Jurkat, Clone E6-1 (cell line): ENCODE measurements around the gene LMTK2.

Experiments used
- DNase-seq: peaks from one replicate; pipeline ENCODE4 v3.0.0-alpha.2; 2011; ENCODE audit warnings: low read depth, low spot score
- H3K4me3 ChIP-seq: 2 replicates; pipeline ENCODE4 v1.5.1; 2011; ENCODE audit warnings: mild to moderate bottlenecking, low read length, control low read depth, moderate library complexity

The LMTK2 gene

DNA sequence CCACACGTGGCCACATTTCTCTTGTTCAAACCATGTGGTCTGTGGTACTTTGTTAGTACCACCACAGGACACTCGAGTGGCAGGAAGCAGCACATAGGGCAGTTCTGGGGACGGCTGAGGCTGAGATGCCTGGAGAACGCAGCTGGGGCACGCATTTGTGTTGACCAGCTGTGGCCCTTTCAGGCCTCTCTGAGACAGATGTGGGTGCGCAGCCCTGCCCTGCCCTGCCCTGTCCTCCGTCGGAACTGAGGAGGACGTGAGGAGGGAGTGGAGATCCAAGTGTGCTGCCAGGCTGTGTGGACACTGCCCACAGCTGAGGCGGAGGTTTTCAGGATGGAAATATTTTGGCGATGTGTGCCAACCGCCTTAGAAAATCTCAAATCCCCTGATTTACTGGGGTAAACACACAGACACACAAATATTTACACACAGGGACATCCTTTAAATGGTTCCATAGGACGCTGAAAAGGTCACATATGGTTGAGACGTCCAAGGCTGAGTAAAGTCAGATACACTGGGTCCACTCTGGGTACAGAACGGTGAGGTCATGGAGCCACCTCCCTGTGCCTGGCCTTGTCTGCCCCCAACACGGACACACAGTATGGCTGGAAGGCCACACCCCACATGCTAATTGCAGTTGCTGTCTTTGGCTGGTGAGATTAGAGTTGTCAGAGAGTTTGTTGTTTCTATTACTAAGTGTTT, 119.4 kb downstream of the LMTK2 start:
- no peak for DNase-seq
- H3K4me3 ChIP-seq: no peak overlapping the region

DNA sequence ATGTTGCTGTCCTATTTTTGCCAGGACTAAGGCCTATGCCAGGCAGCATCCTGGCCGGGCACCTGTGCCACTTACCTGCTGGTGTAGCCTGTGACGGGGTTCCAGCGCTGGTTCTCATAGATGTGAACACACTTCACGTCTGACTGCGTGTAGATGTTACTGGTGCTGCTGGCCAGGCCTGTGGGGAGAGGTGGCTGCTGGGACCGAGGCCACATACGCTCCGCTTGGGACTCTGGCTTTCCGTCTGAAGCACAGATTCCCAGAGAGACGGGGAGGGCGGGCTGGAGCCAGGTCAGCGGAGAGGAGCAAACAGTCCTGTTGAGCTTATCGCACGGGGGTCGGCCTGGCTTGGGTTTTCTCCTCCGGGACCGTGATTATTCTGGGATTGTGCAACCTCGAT, 121.3 kb downstream of the LMTK2 start:
- no peak overlapping the region for H3K4me3 ChIP-seq
- DNase-seq: no peak

GRCh38 chr7:98228801-98229200, 122.1 kb downstream of the LMTK2 start:
- no peak for DNase-seq
- H3K4me3 ChIP-seq: no peak overlapping the region

GRCh38 chr7:98229441-98229840, 122.8 kb downstream of the LMTK2 start:
- no peak overlapping the region for H3K4me3 ChIP-seq

DNA sequence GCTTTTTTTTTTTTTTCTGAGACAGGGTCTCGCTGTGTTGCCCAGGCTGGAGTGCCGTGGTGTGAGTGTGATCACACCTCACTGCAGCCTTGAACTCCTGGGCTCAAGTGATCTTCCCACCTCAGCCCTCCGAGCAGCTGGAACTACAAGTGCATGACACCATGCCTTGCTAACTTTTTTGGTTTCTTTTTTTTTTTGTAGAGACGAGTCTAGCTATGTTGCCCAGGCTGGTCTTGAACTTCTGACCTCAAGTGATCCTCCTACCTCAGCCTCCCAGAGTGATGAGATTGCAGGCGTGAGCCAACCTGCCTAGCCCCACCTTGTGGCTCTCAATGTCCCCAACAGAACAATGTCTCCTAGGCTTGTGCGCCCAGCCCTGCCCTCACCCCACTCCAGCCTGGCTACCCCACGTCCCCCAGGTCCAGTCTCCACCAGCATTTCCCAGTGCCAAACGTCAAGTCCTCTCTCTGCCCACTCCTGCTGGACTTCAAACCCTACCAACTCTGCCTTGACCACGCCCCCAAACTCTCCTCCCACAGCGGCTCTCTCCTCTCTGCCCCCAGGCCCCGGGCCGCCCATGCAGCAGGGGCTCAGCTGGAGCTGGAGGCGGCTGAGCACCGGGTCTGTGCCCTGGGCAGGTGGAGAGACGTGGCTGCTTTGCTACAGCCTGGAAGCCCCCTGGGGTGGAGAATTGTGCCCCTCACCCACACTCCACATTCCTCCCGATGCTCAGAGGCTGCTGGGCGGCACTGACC, 123.5 kb downstream of the LMTK2 start:
- H3K4me3 ChIP-seq: no peak overlapping the region
- DNase-seq: no peak

More at GRCh38 chr7:98229441-98229840, 122.8 kb downstream of the LMTK2 start:
- DNase-seq: no peak

- H3K4me3 ChIP-seq: no peak overlapping the region
- no peak for DNase-seq
These were observed 124.2 kb downstream of the LMTK2 start for GRCh38 chr7:98230746-98231471.

GRCh38 chr7:98231493-98232262, 125.0 kb downstream of the LMTK2 start:
- no peak for DNase-seq
- no peak overlapping the region for H3K4me3 ChIP-seq

DNA sequence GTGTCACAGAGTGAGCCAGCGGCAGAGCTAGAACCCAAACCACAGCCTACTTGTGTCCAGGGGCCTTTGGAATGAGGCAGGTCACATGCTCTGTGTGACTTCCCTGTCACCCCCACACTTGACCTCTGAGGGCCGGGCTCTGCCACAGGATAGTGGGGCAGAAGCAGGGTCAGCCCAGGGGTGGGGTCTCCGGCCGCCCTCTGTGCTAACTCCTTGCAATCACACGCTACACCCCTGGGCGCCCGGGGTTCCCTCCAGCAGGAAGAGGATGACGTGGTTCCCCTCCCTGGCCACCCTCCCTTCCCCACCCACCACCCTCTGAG, 125.6 kb downstream of the LMTK2 start:
- DNase-seq: no peak

GRCh38 chr7:98232799-98233198, 126.1 kb downstream of the LMTK2 start:
- H3K4me3 ChIP-seq: no peak overlapping the region
- DNase-seq: no peak

More for the DNA sequence above, 125.6 kb downstream of the LMTK2 start:
- H3K4me3 ChIP-seq: no peak overlapping the region

- H3K4me3 ChIP-seq: no peak overlapping the region
- no peak for DNase-seq
These were observed 126.8 kb downstream of the LMTK2 start for GRCh38 chr7:98233219-98234070.

DNA sequence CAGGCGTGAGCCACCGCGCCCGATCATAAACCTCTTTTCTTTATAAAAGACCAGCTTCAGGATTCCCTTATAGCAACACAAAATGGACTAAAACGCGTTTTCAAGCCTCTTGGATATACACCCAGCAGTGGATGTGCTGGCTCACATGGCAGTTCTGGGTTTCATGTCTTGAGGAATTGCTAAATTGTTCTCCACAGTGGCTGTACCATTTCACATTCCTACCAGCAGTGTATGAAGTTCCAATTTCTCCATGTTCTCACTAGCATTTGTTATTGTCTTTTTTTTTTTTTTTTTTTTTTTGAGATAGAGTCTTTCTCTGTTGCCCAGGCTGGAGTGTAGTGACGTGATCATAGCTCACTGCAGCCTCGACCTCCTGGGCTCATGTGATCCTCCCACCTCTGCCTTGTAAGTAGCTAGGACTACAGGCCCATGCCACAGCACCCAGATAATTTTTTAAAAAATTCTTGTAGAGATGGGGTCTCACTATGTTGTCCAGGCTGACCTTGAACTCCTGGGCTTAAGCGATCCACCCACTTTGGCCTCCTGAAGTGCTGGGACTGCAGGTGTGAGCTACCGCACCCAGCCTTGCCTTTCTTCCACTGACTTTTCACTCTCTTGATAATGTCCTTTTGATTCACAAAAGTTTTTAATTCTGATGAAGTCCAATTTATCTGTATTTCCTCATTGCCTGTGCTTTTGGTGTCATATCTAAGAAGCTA, 127.9 kb downstream of the LMTK2 start:
- no peak overlapping the region for H3K4me3 ChIP-seq
- no peak for DNase-seq

DNA sequence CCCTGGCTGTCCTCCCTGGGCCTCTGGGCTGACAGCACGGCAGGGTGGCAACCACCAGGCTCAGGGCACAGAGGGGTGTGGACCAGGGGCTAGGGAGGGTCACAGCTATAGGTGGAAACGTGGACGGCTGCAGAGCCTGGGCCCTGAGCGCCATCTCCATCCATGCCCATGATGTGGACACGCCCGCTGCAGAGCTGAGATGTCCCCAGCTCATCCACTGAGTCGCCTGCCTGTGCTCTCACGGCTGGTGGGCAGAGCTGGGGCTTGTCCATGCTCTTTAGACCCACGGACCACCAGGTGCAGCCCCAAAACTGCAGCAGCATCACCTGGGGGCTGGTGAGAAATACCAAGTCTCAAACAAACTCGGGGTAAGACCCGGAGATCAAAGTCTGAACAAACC, 129.2 kb downstream of the LMTK2 start:
- DNase-seq: no peak

DNA sequence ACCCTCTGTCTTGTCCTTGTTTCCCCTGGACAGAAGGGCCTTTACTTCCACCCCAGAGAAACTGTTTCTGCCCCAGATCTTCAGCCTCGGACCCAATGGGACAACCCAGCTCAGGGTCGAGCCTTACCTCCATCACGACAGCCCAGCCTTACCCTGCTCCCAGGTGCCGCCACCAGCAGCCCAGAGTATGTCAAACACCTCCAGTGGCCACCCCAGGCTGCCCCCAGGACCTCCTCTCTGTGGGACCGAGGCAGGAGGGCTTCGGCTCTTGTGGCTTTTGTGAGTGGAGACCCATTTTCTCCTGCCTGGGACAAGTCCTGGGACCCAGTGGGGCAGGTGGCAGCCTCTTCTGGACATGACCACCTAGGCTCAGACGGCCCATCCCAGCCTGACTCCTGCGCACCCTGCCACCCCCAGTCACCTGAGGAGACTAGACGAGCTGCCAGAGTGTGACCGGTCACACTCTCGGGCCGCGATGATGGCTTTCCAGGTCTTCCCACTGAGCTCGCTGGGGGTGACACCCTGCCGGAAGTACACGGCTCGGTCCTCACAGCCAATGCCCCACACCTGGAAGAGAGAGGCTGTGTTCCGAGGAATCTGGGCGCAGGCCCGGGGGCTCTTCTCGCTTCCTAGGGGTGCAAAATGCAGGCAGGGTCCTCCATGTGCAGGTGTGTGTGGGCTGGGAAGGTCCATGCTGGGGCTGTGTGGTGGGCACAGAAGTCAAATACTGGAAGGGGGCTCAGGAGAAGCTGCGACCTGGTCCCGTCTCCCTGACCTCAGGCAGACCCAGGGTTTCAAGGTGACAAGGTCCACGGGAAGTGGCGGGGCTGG, 129.9 kb downstream of the LMTK2 start:
- no peak for DNase-seq

More for the DNA sequence above, 129.2 kb downstream of the LMTK2 start:
- H3K4me3 ChIP-seq: no peak overlapping the region

GRCh38 chr7:98238076-98238475, 131.4 kb downstream of the LMTK2 start:
- no peak for DNase-seq
- H3K4me3 ChIP-seq: no peak overlapping the region

More for the DNA sequence above, 129.9 kb downstream of the LMTK2 start:
- H3K4me3 ChIP-seq: no peak overlapping the region

DNA sequence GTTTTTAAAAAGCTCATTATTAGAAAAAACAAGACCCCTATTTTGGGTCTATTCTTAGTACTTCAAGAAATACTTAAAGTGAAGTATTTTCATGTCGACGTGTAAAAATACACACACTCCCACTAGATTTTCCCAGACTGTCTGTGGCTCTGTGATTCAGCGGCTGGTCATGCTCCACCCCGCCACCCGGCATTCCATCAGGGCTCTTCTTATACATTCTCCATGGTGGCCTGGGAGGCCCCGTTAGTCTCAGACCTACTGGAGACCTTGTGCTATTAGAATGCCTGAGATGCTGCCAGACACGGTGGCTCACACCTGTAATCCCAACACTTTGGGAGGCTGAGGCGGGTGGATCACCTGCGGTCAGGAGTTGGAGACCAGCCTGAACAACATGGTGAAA, 132.3 kb downstream of the LMTK2 start:
- no peak for DNase-seq
- H3K4me3 ChIP-seq: no peak overlapping the region

- no peak overlapping the region for H3K4me3 ChIP-seq
- no peak for DNase-seq
These were observed 134.5 kb downstream of the LMTK2 start for GRCh38 chr7:98240961-98241673.
